DMS53 (cell line): ENCODE data around the gene GDPD5.

ENCODE experiments used
- DNase-seq: peaks from one replicate; lab custom pipeline; 2025; lab: John Stamatoyannopoulos, UW

The GDPD5 gene

GRCh38 chr11:75510004-75510722 lies 15.6 kb downstream of the GDPD5 start:
- DNase-seq, result peak; percentile 34

GRCh38 chr11:75509020-75509720 lies 16.6 kb downstream of the GDPD5 start:
- peak; percentile 28 for DNase-seq

- no peak for DNase-seq
Observed at GRCh38 chr11:75508051-75508561, 17.6 kb downstream of the GDPD5 start.

GRCh38 chr11:75507571-75507970 lies 18.2 kb downstream of the GDPD5 start:
- DNase-seq, result no peak

GRCh38 chr11:75506827-75507226 lies 18.9 kb downstream of the GDPD5 start:
- no peak for DNase-seq

- DNase-seq, result no peak
Observed at GRCh38 chr11:75505916-75506692, 19.6 kb downstream of the GDPD5 start.

GRCh38 chr11:75504501-75504900 lies 21.2 kb downstream of the GDPD5 start:
- DNase-seq, result no peak

- DNase-seq, result no peak
Observed at GRCh38 chr11:75503531-75504099, 22.1 kb downstream of the GDPD5 start.

GRCh38 chr11:75502138-75502537 lies 23.6 kb downstream of the GDPD5 start:
- peak; percentile 42 for DNase-seq

- no peak for DNase-seq
Observed at GRCh38 chr11:75500742-75501141, 25.0 kb downstream of the GDPD5 start.

GRCh38 chr11:75499423-75500190 lies 26.1 kb downstream of the GDPD5 start:
- no peak for DNase-seq

- no peak for DNase-seq
Observed at GRCh38 chr11:75498556-75499255, 27.0 kb downstream of the GDPD5 start.

GRCh38 chr11:75497788-75498409 lies 27.8 kb downstream of the GDPD5 start:
- no peak for DNase-seq

- peak; percentile 39 for DNase-seq
Observed at GRCh38 chr11:75496305-75496752, 29.4 kb downstream of the GDPD5 start.

- no peak for DNase-seq
Observed at GRCh38 chr11:75495749-75496304, 29.9 kb downstream of the GDPD5 start.

- DNase-seq, result no peak
Observed at GRCh38 chr11:75493626-75494025, 32.1 kb downstream of the GDPD5 start.

- peak; percentile 68 for DNase-seq
Observed at GRCh38 chr11:75492181-75492820, 33.4 kb downstream of the GDPD5 start.

GRCh38 chr11:75491465-75491864 lies 34.3 kb downstream of the GDPD5 start:
- no peak for DNase-seq
